ENCODE measurements around the gene NR2F1.

GRCh38 chr5:93585767-93586385 lies 2.9 kb downstream of the NR2F1 start:
- no peak for TF ChIP-seq CTCF (IDR thresholded peaks at IDR 0.05)
- no peak for TF ChIP-seq POLR2A (IDR thresholded peaks at IDR 0.05)

All from thyroid gland (tissue), 4 donors.